Esophagus muscularis mucosa (tissue), 4 donors: ENCODE results near the gene SHROOM4. TPM values are rescaled to one million over a fixed set of nuclear protein-coding genes. Genes with fewer than 3 reads are reported as not detected.

Experiments used
- DNase-seq: peaks from one replicate; pipeline ENCODE4 v3.0.0-alpha.2; 2017; ENCODE audit errors: extremely low spot score
- H3K27ac ChIP-seq, 4 donors: fragments of 200-600 bp; sonication (generic); replicated peaks in 1 of 4; 1 replicate in 3 of 4; 2 replicates in 1 of 4; pipeline ENCODE4 v1.5.1; 2016 to 2019; ENCODE audit warnings: mild to moderate bottlenecking in 1 of 4
- H3K27me3 ChIP-seq, 4 donors: fragments of 200-600 bp; sonication (generic); one replicate each; pipeline versions ENCODE4 v1.5.1 to v1.6.0; 2016 to 2019
- H3K36me3 ChIP-seq, 4 donors: fragments of 200-600 bp; sonication (generic); one replicate each; pipeline ENCODE4 v1.5.1; 2016 to 2019
- H3K4me1 ChIP-seq, 4 donors: fragments of 200-600 bp; sonication (generic); one replicate each; pipeline ENCODE4 v1.5.1; 2016 to 2019
- H3K4me3 ChIP-seq, 4 donors: fragments of 200-600 bp; sonication (generic); 1 replicate in 2 of 4; 2 replicates in 2 of 4; pipeline ENCODE4 v1.5.1; 2016 to 2019; ENCODE audit warnings: mild to moderate bottlenecking in 4 of 4, moderate library complexity in 1 of 4
- H3K9me3 ChIP-seq, 4 donors: fragments of 200-600 bp; sonication (generic); 1 replicate in 3 of 4; 2 replicates in 1 of 4; pipeline ENCODE4 v1.5.1; 2016 to 2019
- EP300 ChIP-seq: sonication (generic); formaldehyde crosslinking; IDR thresholded peaks from one replicate; pipeline ENCODE4 v1.6.1; 2017; ENCODE audit warnings: antibody characterized with exemption
- POLR2A ChIP-seq: fragments of 450-650 bp; IDR thresholded peaks from one replicate; pipeline ENCODE4 v1.6.1; 2017; ENCODE audit warnings: antibody characterized with exemption, moderate library complexity, mild to moderate bottlenecking, low read depth
- POLR2AphosphoS5 ChIP-seq, 2 donors: sonication (generic); formaldehyde crosslinking; IDR thresholded peaks; one replicate each; pipeline ENCODE4 v1.6.1; 2017; ENCODE audit warnings: antibody characterized with exemption in 2 of 2
- WGBS: methylation state at CpG from one replicate; pipeline ENCODE4 v1.1.5; 2018; 5-methylcytosine and 5-hydroxymethylcytosine counted together
- intact Hi-C: fragments of 100-400 bp; cut with DNase I; formaldehyde crosslinking; loops from one replicate; pipeline ENCODE4 v1.15.1; 2023
- total RNA-seq, 4 donors: library from RNA; depleted of rRNA; stranded (reverse); fragments of >200 nt; gene quantifications; one replicate each; pipeline versions ENCODE4 v1.1.0 to v1.2.1, GENCODE V29; 2016
- TF ChIP-seq, protein P1 (sequence below), 3 experiments: fragments of 200-600 bp in 2 of 3; fragments of 450-650 bp in 1 of 3; sonication (generic) in 2 of 3; IDR thresholded peaks; one replicate each; pipeline ENCODE4 v1.5.1; 2017 to 2019; ENCODE audit warnings: antibody characterized with exemption in 3 of 3, mild to moderate bottlenecking in 2 of 3, moderate library complexity in 1 of 3

SHROOM4 gene
- total RNA-seq, 4 donors from 2014 or later = 5.4 to 12.4 (median 11.4) TPM

- no peak for DNase-seq
- TF ChIP-seq POLR2A = no peak
- TF ChIP-seq EP300 = no peak
- TF ChIP-seq POLR2AphosphoS5 (IDR thresholded peaks at IDR 0.05) = no peak
- TF ChIP-seq, protein P1, sequence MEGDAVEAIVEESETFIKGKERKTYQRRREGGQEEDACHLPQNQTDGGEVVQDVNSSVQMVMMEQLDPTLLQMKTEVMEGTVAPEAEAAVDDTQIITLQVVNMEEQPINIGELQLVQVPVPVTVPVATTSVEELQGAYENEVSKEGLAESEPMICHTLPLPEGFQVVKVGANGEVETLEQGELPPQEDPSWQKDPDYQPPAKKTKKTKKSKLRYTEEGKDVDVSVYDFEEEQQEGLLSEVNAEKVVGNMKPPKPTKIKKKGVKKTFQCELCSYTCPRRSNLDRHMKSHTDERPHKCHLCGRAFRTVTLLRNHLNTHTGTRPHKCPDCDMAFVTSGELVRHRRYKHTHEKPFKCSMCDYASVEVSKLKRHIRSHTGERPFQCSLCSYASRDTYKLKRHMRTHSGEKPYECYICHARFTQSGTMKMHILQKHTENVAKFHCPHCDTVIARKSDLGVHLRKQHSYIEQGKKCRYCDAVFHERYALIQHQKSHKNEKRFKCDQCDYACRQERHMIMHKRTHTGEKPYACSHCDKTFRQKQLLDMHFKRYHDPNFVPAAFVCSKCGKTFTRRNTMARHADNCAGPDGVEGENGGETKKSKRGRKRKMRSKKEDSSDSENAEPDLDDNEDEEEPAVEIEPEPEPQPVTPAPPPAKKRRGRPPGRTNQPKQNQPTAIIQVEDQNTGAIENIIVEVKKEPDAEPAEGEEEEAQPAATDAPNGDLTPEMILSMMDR (IDR thresholded peaks at IDR 0.05) = no peak
- Histone ChIP-seq H3K27ac (no peak overlapping the region), H3K27me3 (no peaks in the 10 kb centered on the region), H3K9me3 (no peaks in the 10 kb centered on the region), H3K4me1 (peaks cover 0 to 14% (median 14%) of the 10 kb centered on the region in 4 donors), H3K36me3 (no peaks in the 10 kb centered on the region), H3K4me3 (no peak overlapping the region)
- intact Hi-C loops = no loop called here
- WGBS = 38% methylated on average over 1 of the region's 1 CpG
Measured at GRCh38 chrX:50711907-50712306, 102.1 kb downstream of the SHROOM4 start.

DNA sequence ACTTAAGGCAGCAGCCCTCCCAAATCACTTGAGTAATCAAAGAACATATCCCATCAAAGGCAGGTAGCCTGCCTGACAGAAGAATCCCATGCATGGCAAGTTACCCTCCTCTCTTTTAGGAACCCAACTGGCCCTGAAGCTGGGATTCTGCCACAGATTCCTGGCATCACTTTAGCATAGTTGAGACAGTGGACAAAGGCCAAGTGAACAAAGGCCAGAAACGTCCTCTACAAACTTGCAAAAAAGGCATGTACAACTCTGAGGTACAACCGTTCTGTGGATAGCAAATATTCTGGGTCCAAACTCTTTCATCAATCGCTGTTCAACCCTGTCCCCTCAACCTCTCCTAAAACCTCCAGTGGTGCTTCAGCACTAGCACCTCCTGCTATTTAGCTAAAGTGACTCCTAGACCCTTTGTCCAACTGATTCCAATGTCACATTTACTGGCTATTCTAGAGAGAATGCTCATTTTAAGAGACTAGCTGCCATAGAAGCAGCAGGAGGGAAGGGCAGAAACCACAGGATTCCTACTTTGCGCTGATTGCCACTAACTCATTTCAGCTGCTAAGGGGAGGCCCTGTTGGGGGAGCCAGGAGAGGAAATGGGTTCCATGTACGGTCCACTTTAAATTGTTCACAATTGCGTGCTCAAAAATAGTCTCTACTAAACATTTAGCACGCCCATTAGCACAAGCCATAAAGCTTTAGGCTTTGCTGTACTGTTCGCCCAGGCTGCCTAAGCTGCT, 105.9 kb downstream of the SHROOM4 start:
- Histone ChIP-seq H3K27ac (no peak overlapping the region), H3K9me3 (no peaks in the 10 kb centered on the region), H3K4me3 (no peak overlapping the region), H3K4me1 (peaks cover 7 to 31% (median 20%) of the 10 kb centered on the region in 4 donors), H3K27me3 (no peaks in the 10 kb centered on the region), H3K36me3 (no peaks in the 10 kb centered on the region)
- intact Hi-C loops = no loop called here
- 53% methylated on average over 8 of the region's 8 CpGs for whole genome bisulfite sequencing
- TF ChIP-seq EP300 (no peak), POLR2A (no peak), POLR2AphosphoS5 (IDR thresholded peaks at IDR 0.05) (no peak)
- TF ChIP-seq, protein P1 (IDR thresholded peaks at IDR 0.05) = no peak
- DNase-seq = no peak

DNA sequence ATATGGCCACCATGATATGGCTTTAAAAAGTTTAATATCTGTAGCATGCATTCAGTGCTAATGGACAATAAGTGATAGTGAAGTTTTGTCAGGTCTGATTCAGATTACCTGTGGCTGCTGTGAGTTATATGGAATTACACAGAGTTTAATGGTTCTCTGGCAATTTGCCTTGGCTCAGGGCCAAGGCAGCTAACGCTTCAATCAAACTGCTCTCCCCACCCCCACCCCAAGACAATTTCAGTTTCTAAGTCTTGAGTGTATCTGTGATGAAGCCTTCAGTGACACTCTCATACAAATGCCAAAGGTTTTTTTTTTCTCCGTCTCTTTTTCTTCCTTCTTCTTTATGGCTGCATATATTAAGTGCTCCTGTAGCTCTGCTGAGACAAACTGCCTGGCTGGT, 106.6 kb downstream of the SHROOM4 start:
- Histone ChIP-seq H3K4me3 (no peak overlapping the region), H3K4me1 (peaks cover 7 to 31% (median 20%) of the 10 kb centered on the region in 4 donors), H3K27ac (no peak overlapping the region), H3K36me3 (no peaks in the 10 kb centered on the region), H3K27me3 (no peaks in the 10 kb centered on the region), H3K9me3 (no peaks in the 10 kb centered on the region)
- DNase-seq = no peak
- intact Hi-C loops = no loop called here
- 30% methylated on average over 2 of the region's 2 CpGs for WGBS
- TF ChIP-seq POLR2A = no peak

- H3K4me3 ChIP-seq = no peak overlapping the region
- intact Hi-C loops = no loop called here
- no peak for DNase-seq
- 40% methylated on average over 3 of the region's 3 CpGs for WGBS
- H3K4me1 ChIP-seq = peaks cover 7 to 31% (median 20%) of the 10 kb centered on the region in 4 donors
- peak overlapping the region in 1 of 4 donors; percentile 55 for H3K27ac ChIP-seq
- no peaks in the 10 kb centered on the region for H3K27me3 ChIP-seq
- H3K36me3 ChIP-seq = no peaks in the 10 kb centered on the region
- H3K9me3 ChIP-seq = no peaks in the 10 kb centered on the region
- TF ChIP-seq, protein P1 (IDR thresholded peaks at IDR 0.05) = no peak
- TF ChIP-seq POLR2A = no peak
- no peak for TF ChIP-seq EP300
- TF ChIP-seq POLR2AphosphoS5 (IDR thresholded peaks at IDR 0.05) = no peak
Measured at GRCh38 chrX:50705042-50705441, 109.0 kb downstream of the SHROOM4 start.

- peak overlapping the region in 1 of 4 donors; percentile 55 for H3K27ac ChIP-seq
- no peak overlapping the region for H3K4me3 ChIP-seq
- no peaks in the 10 kb centered on the region for H3K36me3 ChIP-seq
- intact Hi-C loops = no loop called here
- H3K9me3 ChIP-seq = no peaks in the 10 kb centered on the region
- no peaks in the 10 kb centered on the region for H3K27me3 ChIP-seq
- TF ChIP-seq EP300 (no peak), POLR2AphosphoS5 (IDR thresholded peaks at IDR 0.05) (no peak), POLR2A (no peak)
- TF ChIP-seq, protein P1 (IDR thresholded peaks at IDR 0.05) = no peak
- DNase-seq = no peak
- peaks cover 7 to 31% (median 20%) of the 10 kb centered on the region in 4 donors for H3K4me1 ChIP-seq
- WGBS = no CpG with 5 or more reads among the region's 1 CpG
Measured at GRCh38 chrX:50704360-50704759, 109.6 kb downstream of the SHROOM4 start.
